T-helper 1 cell treated with Interleukin-12 subunit alpha and Interleukin-12 subunit beta and Interleukin-4 antibody, amounts not matched to agents 30 μg/mL and 1 μg/mL, for 36 hours (primary cell): ENCODE results near the gene AUTS2.
"Not testable (repeated sequence)": the region's sequence is repeated elsewhere in the genome, so short reads cannot be mapped to it uniquely, and the experiment has no call there.

Source experiments
- H3K27ac Mint-ChIP-seq: one replicate; pipeline ENCODE4 v1.8.0; 2021; ENCODE audit warnings: mild to moderate bottlenecking, mixed read lengths
- H3K27me3 Mint-ChIP-seq: one replicate; pipeline ENCODE4 v1.8.0; 2021; ENCODE audit warnings: low read depth, mixed read lengths
- H3K36me3 Mint-ChIP-seq: one replicate; pipeline ENCODE4 v1.8.0; 2021; ENCODE audit warnings: low read depth, mixed read lengths
- H3K4me1 Mint-ChIP-seq: one replicate; pipeline ENCODE4 v1.8.0; 2021; ENCODE audit warnings: low read depth, mixed read lengths
- H3K4me3 Mint-ChIP-seq: one replicate; pipeline ENCODE4 v1.8.0; 2021; ENCODE audit warnings: mild to moderate bottlenecking, moderate library complexity, mixed read lengths
- H3K9me3 Mint-ChIP-seq: one replicate; pipeline ENCODE4 v1.8.0; 2021; ENCODE audit warnings: mixed read lengths

The AUTS2 gene

GRCh38 chr7:70711452-70711851, 1113.2 kb downstream of the AUTS2 start:
- H3K4me1 Mint-ChIP-seq = no peaks in the 10 kb centered on the region
- H3K27ac Mint-ChIP-seq = no peak overlapping the region
- H3K27me3 Mint-ChIP-seq = no peaks in the 10 kb centered on the region
- H3K36me3 Mint-ChIP-seq = no peaks in the 10 kb centered on the region
- no peak overlapping the region for H3K4me3 Mint-ChIP-seq
- peaks cover 9% of the 10 kb centered on the region for H3K9me3 Mint-ChIP-seq

- Mint-ChIP-seq H3K27ac (no peak overlapping the region), H3K9me3 (peaks cover 9% of the 10 kb centered on the region), H3K27me3 (no peaks in the 10 kb centered on the region), H3K4me1 (no peaks in the 10 kb centered on the region), H3K36me3 (no peaks in the 10 kb centered on the region), H3K4me3 (no peak overlapping the region)
Observed at GRCh38 chr7:70712942-70713341, 1114.7 kb downstream of the AUTS2 start.

GRCh38 chr7:70714506-70715038, 1116.3 kb downstream of the AUTS2 start:
- Mint-ChIP-seq H3K27ac (no peak overlapping the region), H3K4me1 (no peaks in the 10 kb centered on the region), H3K27me3 (no peaks in the 10 kb centered on the region), H3K4me3 (no peak overlapping the region), H3K9me3 (peaks cover 9% of the 10 kb centered on the region), H3K36me3 (no peaks in the 10 kb centered on the region)

GRCh38 chr7:70717553-70718329, 1119.5 kb downstream of the AUTS2 start:
- Mint-ChIP-seq H3K4me1 (no peaks in the 10 kb centered on the region), H3K4me3 (no peak overlapping the region), H3K9me3 (peaks cover 9% of the 10 kb centered on the region), H3K36me3 (no peaks in the 10 kb centered on the region), H3K27ac (no peak overlapping the region), H3K27me3 (no peaks in the 10 kb centered on the region)

- Mint-ChIP-seq H3K4me3 (no peak overlapping the region), H3K27me3 (no peaks in the 10 kb centered on the region), H3K4me1 (no peaks in the 10 kb centered on the region), H3K9me3 (peaks cover 7% of the 10 kb centered on the region), H3K27ac (no peak overlapping the region), H3K36me3 (no peaks in the 10 kb centered on the region)
Observed at GRCh38 chr7:70719125-70719524, 1120.8 kb downstream of the AUTS2 start.

GRCh38 chr7:70720191-70720873, 1122.1 kb downstream of the AUTS2 start:
- Mint-ChIP-seq H3K9me3 (peaks cover 4% of the 10 kb centered on the region), H3K27ac (no peak overlapping the region), H3K4me1 (no peaks in the 10 kb centered on the region), H3K4me3 (no peak overlapping the region), H3K27me3 (no peaks in the 10 kb centered on the region), H3K36me3 (no peaks in the 10 kb centered on the region)

- Mint-ChIP-seq H3K9me3 (peaks cover 4% of the 10 kb centered on the region), H3K27ac (no peak overlapping the region), H3K36me3 (no peaks in the 10 kb centered on the region), H3K4me3 (no peak overlapping the region), H3K4me1 (no peaks in the 10 kb centered on the region), H3K27me3 (no peaks in the 10 kb centered on the region)
Observed at GRCh38 chr7:70721500-70721899, 1123.2 kb downstream of the AUTS2 start.

GRCh38 chr7:70723339-70723738, 1125.1 kb downstream of the AUTS2 start:
- Mint-ChIP-seq H3K27me3 (no peaks in the 10 kb centered on the region), H3K4me1 (no peaks in the 10 kb centered on the region), H3K27ac (no peak overlapping the region)

GRCh38 chr7:70725448-70725847, 1127.2 kb downstream of the AUTS2 start:
- no peaks in the 10 kb centered on the region for H3K27me3 Mint-ChIP-seq
- no peak overlapping the region for H3K4me3 Mint-ChIP-seq

More at GRCh38 chr7:70723339-70723738, 1125.1 kb downstream of the AUTS2 start:
- Mint-ChIP-seq H3K36me3 (no peaks in the 10 kb centered on the region), H3K4me3 (no peak overlapping the region), H3K9me3 (peaks cover 4% of the 10 kb centered on the region)

GRCh38 chr7:70726294-70726693, 1128.0 kb downstream of the AUTS2 start:
- Mint-ChIP-seq H3K9me3 (peaks cover 4% of the 10 kb centered on the region), H3K4me3 (no peak overlapping the region), H3K27ac (no peak overlapping the region), H3K27me3 (no peaks in the 10 kb centered on the region), H3K36me3 (no peaks in the 10 kb centered on the region), H3K4me1 (no peaks in the 10 kb centered on the region)

More at GRCh38 chr7:70725448-70725847, 1127.2 kb downstream of the AUTS2 start:
- no peaks in the 10 kb centered on the region for H3K36me3 Mint-ChIP-seq
- no peaks in the 10 kb centered on the region for H3K4me1 Mint-ChIP-seq
- H3K9me3 Mint-ChIP-seq = peaks cover 4% of the 10 kb centered on the region
- no peak overlapping the region for H3K27ac Mint-ChIP-seq

- Mint-ChIP-seq H3K27me3 (no peaks in the 10 kb centered on the region), H3K36me3 (no peaks in the 10 kb centered on the region), H3K4me1 (no peaks in the 10 kb centered on the region), H3K27ac (no peak overlapping the region), H3K9me3 (peaks cover 4% of the 10 kb centered on the region), H3K4me3 (no peak overlapping the region)
Observed at GRCh38 chr7:70726951-70727378, 1128.7 kb downstream of the AUTS2 start.

- Mint-ChIP-seq H3K36me3 (no peaks in the 10 kb centered on the region), H3K4me1 (no peaks in the 10 kb centered on the region), H3K4me3 (no peak overlapping the region), H3K27ac (no peak overlapping the region), H3K27me3 (no peaks in the 10 kb centered on the region), H3K9me3 (peaks cover 4% of the 10 kb centered on the region)
Observed at GRCh38 chr7:70727861-70728260, 1129.6 kb downstream of the AUTS2 start.

GRCh38 chr7:70728872-70729552, 1130.7 kb downstream of the AUTS2 start:
- Mint-ChIP-seq H3K4me1 (no peaks in the 10 kb centered on the region), H3K4me3 (no peak overlapping the region), H3K36me3 (no peaks in the 10 kb centered on the region), H3K27me3 (no peaks in the 10 kb centered on the region), H3K9me3 (peaks cover 4% of the 10 kb centered on the region), H3K27ac (no peak overlapping the region)

GRCh38 chr7:70729553-70730157, 1131.4 kb downstream of the AUTS2 start:
- not testable (repeated sequence) for H3K9me3 Mint-ChIP-seq, H3K4me1 Mint-ChIP-seq, H3K36me3 Mint-ChIP-seq

More at GRCh38 chr7:70729553-70730157, 1131.4 kb downstream of the AUTS2 start:
- H3K4me3 Mint-ChIP-seq, H3K27me3 Mint-ChIP-seq, H3K27ac Mint-ChIP-seq: not testable (repeated sequence)
